ENCODE results near the gene DYNC1I2. TPM values are rescaled to one million over a fixed set of nuclear protein-coding genes. Genes with fewer than 3 reads are reported as not detected.
A peak's percentile ranks its signal among the peaks of the same experiment; 100 is the strongest.

The DYNC1I2 gene
- total and polyA plus RNA-seq, 2 donors (not counting 3 experiments of a cell fraction or from before 2014, with no cell fraction given): 131 to 138 TPM

DNA sequence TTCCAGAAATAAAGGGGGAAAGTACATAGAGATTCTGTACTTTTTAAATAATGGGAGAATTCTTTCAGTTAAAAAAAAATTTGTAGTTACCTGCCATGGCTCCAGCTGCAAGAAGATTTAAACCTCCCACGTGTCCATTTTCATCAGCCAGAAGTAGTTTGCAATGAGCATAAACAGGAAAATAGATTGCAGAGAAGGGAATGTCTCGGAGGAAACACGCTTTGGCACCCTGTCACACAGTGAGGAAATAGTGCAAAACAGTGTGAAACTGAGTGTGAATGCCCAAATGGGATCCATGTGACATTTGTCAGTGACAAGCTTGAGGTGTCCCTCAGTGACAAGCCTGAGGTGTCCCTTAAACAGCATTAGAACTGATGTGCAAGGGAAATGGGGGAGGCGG, 104.1 kb downstream of the DYNC1I2 start:
- H3K9me1 ChIP-seq (replicated peaks; ENCODE audit: control insufficient read depth, extremely low read depth, insufficient read depth, low read length): no peaks in the 10 kb centered on the region
- no peak overlapping the region for H3K9ac ChIP-seq (replicated peaks; ENCODE audit: extremely low read depth, insufficient read depth, low read length)
- no peak for TF ChIP-seq EZH2 (IDR thresholded peaks at IDR 0.05; ENCODE audit: borderline replicate concordance, low read depth, low read length, severe bottlenecking)
- no peaks in the 10 kb centered on the region for H4K20me1 ChIP-seq (replicated peaks; ENCODE audit: control insufficient read depth, extremely low read depth, insufficient read depth, low read length)
- no TSS peak for BruUV-seq (replicated peaks)
- no peaks in the 10 kb centered on the region for H3K27me3 ChIP-seq (ENCODE audit: control insufficient read depth in 2 of 2, insufficient read depth in 2 of 2, low read length in 2 of 2)
- no peaks in the 10 kb centered on the region for H3K79me2 ChIP-seq (ENCODE audit: control insufficient read depth, insufficient read depth, low read length)
- ChIA-PET CTCF (interaction anchor here (2.3 kb wide), 1 partner anchor 13 kb away, joined by 8 read pairs; no protein-coding TSS in a partner anchor), POLR2A (no interaction called here)
- H2AFZ ChIP-seq (ENCODE audit: low read depth, low read length): no peak overlapping the region
- intact Hi-C loops (cut with micrococcal nuclease): loop anchor here (10.0 kb wide), 1 partner anchor 217 kb away; no protein-coding TSS in a partner anchor
- dilution Hi-C loops (cut with MboI; ENCODE audit: extremely low pct_ligation_motif_present, low sequenced_read_pairs): no loop called here
- no peak overlapping the region for H3K4me3 ChIP-seq (replicated peaks in 1 of 3; ENCODE audit: insufficient read depth in 1 of 3, low read depth in 1 of 3, low read length in 3 of 3)
- peaks cover 2 to 4% of the 10 kb centered on the region in 2 experiments for H3K36me3 ChIP-seq (ENCODE audit: control insufficient read depth in 2 of 2, extremely low read depth in 1 of 2, insufficient read depth in 2 of 2, low read length in 2 of 2)
- H3K4me2 ChIP-seq (ENCODE audit: insufficient read depth, low read length): no peak overlapping the region
- H3K9me3 ChIP-seq (replicated peaks; ENCODE audit: control insufficient read depth, insufficient read depth, low read length): no peaks in the 10 kb centered on the region
- no peak overlapping the region for H3K27ac ChIP-seq (ENCODE audit: insufficient read depth, low read depth, low read length)
- DNase-seq (ENCODE audit: low read depth, low spot score): peak; percentile 38
- peak; percentile 24 for FAIRE-seq
- no peaks in the 10 kb centered on the region for H3K4me1 ChIP-seq (ENCODE audit: control insufficient read depth, extremely low read depth, insufficient read depth, low read length)

DNA sequence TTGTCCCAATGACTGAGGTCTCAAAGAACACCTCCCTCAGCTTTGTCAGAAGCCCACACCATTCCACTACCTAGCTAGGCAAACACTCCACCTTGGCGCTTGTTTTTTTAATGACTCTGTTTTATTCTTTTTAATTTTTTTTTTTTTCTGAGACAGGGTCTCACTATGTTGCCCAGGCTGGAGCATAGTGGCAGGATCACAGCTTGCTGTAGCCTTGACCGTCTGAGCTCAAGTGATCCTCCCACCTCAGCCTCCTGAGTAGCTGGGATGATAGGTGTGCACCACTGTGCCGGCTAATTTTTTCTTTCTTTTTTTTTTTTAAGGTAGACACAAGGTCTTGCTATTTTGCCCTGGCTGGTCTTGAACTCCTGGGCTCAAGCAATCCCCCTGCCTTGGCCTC, 104.9 kb downstream of the DYNC1I2 start:
- Histone ChIP-seq H3K4me3 (replicated peaks in 1 of 3; ENCODE audit: insufficient read depth in 1 of 3, low read depth in 1 of 3, low read length in 3 of 3) (no peak overlapping the region), H3K79me2 (ENCODE audit: control insufficient read depth, insufficient read depth, low read length) (no peaks in the 10 kb centered on the region), H2AFZ (ENCODE audit: low read depth, low read length) (no peak overlapping the region), H3K4me1 (ENCODE audit: control insufficient read depth, extremely low read depth, insufficient read depth, low read length) (no peaks in the 10 kb centered on the region), H3K9ac (replicated peaks; ENCODE audit: extremely low read depth, insufficient read depth, low read length) (no peak overlapping the region), H3K36me3 (ENCODE audit: control insufficient read depth in 2 of 2, extremely low read depth in 1 of 2, insufficient read depth in 2 of 2, low read length in 2 of 2) (peaks cover 2 to 4% of the 10 kb centered on the region in 2 experiments), H3K9me3 (replicated peaks; ENCODE audit: control insufficient read depth, insufficient read depth, low read length) (no peaks in the 10 kb centered on the region), H4K20me1 (replicated peaks; ENCODE audit: control insufficient read depth, extremely low read depth, insufficient read depth, low read length) (no peaks in the 10 kb centered on the region), H3K4me2 (ENCODE audit: insufficient read depth, low read length) (no peak overlapping the region), H3K9me1 (replicated peaks; ENCODE audit: control insufficient read depth, extremely low read depth, insufficient read depth, low read length) (no peaks in the 10 kb centered on the region), H3K27me3 (ENCODE audit: control insufficient read depth in 2 of 2, insufficient read depth in 2 of 2, low read length in 2 of 2) (no peaks in the 10 kb centered on the region), H3K27ac (ENCODE audit: insufficient read depth, low read depth, low read length) (no peak overlapping the region)
- ChIA-PET POLR2A (no interaction called here), CTCF (interaction anchor here (2.3 kb wide), 1 partner anchor 12 kb away, joined by 8 read pairs; no protein-coding TSS in a partner anchor)
- dilution Hi-C loops (cut with MboI; ENCODE audit: extremely low pct_ligation_motif_present, low sequenced_read_pairs): no loop called here
- no peak for FAIRE-seq
- no peak for DNase-seq (ENCODE audit: low read depth, low spot score)
- intact Hi-C loops (cut with micrococcal nuclease): loop anchor here (10.0 kb wide), 1 partner anchor 217 kb away; no protein-coding TSS in a partner anchor
- BruUV-seq (replicated peaks): no TSS peak
- TF ChIP-seq JUN (IDR thresholded peaks at IDR 0.05; ENCODE audit: borderline replicate concordance, insufficient read depth, insufficient read length, low read depth): no peak
- TF ChIP-seq, protein P1, sequence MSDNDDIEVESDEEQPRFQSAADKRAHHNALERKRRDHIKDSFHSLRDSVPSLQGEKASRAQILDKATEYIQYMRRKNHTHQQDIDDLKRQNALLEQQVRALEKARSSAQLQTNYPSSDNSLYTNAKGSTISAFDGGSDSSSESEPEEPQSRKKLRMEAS (IDR thresholded peaks at IDR 0.05; ENCODE audit: insufficient read depth, insufficient read length): no peak
- no peak for TF ChIP-seq FOS (IDR thresholded peaks at IDR 0.05; ENCODE audit: borderline replicate concordance, insufficient read depth, low read length)
- TF ChIP-seq GATA2 (IDR thresholded peaks at IDR 0.05; ENCODE audit: insufficient read depth, insufficient read length, low read depth, low read length): no peak
- TF ChIP-seq POLR2A (IDR thresholded peaks at IDR 0.05; ENCODE audit: low read depth, low read length): no peak
- TF ChIP-seq EZH2 (IDR thresholded peaks at IDR 0.05; ENCODE audit: borderline replicate concordance, low read depth, low read length, severe bottlenecking): no peak
- no peak for TF ChIP-seq POLR2AphosphoS5 (IDR thresholded peaks at IDR 0.05; ENCODE audit: insufficient read depth, low read depth, low read length)
- TF ChIP-seq, protein P2, sequence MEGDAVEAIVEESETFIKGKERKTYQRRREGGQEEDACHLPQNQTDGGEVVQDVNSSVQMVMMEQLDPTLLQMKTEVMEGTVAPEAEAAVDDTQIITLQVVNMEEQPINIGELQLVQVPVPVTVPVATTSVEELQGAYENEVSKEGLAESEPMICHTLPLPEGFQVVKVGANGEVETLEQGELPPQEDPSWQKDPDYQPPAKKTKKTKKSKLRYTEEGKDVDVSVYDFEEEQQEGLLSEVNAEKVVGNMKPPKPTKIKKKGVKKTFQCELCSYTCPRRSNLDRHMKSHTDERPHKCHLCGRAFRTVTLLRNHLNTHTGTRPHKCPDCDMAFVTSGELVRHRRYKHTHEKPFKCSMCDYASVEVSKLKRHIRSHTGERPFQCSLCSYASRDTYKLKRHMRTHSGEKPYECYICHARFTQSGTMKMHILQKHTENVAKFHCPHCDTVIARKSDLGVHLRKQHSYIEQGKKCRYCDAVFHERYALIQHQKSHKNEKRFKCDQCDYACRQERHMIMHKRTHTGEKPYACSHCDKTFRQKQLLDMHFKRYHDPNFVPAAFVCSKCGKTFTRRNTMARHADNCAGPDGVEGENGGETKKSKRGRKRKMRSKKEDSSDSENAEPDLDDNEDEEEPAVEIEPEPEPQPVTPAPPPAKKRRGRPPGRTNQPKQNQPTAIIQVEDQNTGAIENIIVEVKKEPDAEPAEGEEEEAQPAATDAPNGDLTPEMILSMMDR (IDR thresholded peaks at IDR 0.05; ENCODE audit: extremely low read depth in 1 of 2, insufficient read depth in 1 of 2, low read depth in 1 of 2, low read length in 2 of 2): no peak
- no peak for TF ChIP-seq MYC (IDR thresholded peaks at IDR 0.05; ENCODE audit: low read depth, low read length)
